Coronary artery (tissue), 2 donors: Measurements from ENCODE around the gene PTPRM.
A peak's percentile ranks its signal among the peaks of the same experiment; 100 is the strongest.

Experiments used
- DNase-seq: peaks from one replicate; pipeline ENCODE4 v3.0.0-alpha.2; 2017; ENCODE audit warnings: low spot score
- H3K27ac ChIP-seq, 2 donors: fragments of 200-600 bp; sonication (generic); one replicate each; pipeline ENCODE4 v1.5.1; 2016 to 2019
- H3K4me3 ChIP-seq: fragments of 200-600 bp; sonication (generic); 2 replicates; pipeline ENCODE4 v1.5.1; 2016; ENCODE audit warnings: mild to moderate bottlenecking, moderate library complexity
- TF ChIP-seq, protein P1 (sequence below): fragments of 200-600 bp; sonication (generic); IDR thresholded peaks from one replicate; pipeline ENCODE4 v1.5.1; 2019; ENCODE audit warnings: antibody characterized with exemption

The PTPRM gene

GRCh38 chr18:7566244-7566566 lies 911 bp upstream of the PTPRM start:
- Histone ChIP-seq H3K27ac (peak overlapping the region; percentile 90 to 98), H3K4me3 (peak overlapping the region; percentile 87)
- TF ChIP-seq, protein P1, sequence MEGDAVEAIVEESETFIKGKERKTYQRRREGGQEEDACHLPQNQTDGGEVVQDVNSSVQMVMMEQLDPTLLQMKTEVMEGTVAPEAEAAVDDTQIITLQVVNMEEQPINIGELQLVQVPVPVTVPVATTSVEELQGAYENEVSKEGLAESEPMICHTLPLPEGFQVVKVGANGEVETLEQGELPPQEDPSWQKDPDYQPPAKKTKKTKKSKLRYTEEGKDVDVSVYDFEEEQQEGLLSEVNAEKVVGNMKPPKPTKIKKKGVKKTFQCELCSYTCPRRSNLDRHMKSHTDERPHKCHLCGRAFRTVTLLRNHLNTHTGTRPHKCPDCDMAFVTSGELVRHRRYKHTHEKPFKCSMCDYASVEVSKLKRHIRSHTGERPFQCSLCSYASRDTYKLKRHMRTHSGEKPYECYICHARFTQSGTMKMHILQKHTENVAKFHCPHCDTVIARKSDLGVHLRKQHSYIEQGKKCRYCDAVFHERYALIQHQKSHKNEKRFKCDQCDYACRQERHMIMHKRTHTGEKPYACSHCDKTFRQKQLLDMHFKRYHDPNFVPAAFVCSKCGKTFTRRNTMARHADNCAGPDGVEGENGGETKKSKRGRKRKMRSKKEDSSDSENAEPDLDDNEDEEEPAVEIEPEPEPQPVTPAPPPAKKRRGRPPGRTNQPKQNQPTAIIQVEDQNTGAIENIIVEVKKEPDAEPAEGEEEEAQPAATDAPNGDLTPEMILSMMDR, result no peak
- DNase-seq, result no peak

- TF ChIP-seq, protein P1, result no peak
- Histone ChIP-seq H3K4me3 (peak overlapping the region; percentile 87), H3K27ac (peak overlapping the region; percentile 95 to 98)
- DNase-seq, result peak; percentile 83
Measured at GRCh38 chr18:7567474-7568425, 634 bp downstream of the PTPRM start.

GRCh38 chr18:7568426-7568825 lies 1.3 kb downstream of the PTPRM start:
- peak; percentile 75 for DNase-seq
- TF ChIP-seq, protein P1, result no peak
- Histone ChIP-seq H3K27ac (peak overlapping the region; percentile 95 to 98), H3K4me3 (peak overlapping the region; percentile 87)

- TF ChIP-seq, protein P1, result no peak
- H3K27ac ChIP-seq, result no peak overlapping the region
- no peak overlapping the region for H3K4me3 ChIP-seq
- DNase-seq, result no peak
Measured at GRCh38 chr18:7571626-7572025, 4.5 kb downstream of the PTPRM start.

DNA sequence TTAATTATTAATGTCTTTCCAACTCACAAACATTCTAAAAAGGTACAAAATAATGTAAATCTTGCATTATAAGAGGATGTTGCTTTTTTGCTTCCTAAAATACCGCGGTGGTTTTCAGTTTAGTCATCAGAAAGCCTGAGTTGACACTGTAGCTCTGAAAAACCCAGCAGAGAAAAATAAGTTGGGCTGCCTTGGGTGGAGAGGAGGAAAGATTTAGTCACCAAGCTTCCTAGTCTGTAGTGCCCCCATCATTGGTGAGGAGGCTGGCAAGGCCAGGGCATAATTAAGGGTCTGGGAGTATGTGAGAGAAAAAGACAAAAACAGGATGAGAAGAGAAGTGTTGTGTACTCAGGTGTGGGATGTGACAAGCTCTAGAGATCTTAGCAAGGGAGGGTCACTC lies 5.7 kb downstream of the PTPRM start:
- Histone ChIP-seq H3K4me3 (peak overlapping the region; percentile 22), H3K27ac (peak overlapping the region in 1 of 2 donors; percentile 53)
- no peak for DNase-seq
- TF ChIP-seq, protein P1, result no peak

DNA sequence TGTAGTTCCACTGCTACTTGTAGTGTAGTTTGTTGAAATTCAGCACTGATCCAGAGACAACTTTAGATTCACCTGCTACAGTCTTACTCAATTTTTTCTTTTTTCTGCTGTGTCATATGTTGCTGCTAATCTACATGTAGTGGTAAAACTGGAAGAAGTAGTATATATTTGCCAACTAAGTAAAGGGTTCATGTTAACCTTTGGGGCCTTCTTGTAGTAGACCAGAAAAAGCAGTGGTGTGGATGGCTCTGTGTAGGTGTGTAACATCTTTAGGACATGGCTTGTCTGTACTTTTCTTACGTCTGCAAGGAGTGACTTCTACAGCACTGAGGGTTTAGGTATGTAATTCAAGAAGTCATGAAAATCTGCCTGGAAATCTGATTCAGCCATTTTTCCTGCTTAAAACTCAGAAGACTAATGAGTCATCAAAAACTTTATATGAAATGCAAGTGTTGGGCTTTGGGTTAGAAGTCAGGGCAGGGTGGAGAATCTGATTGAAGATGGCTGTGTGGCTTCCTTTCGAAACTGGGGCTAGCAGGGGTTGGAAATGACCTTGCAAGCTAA lies 8.4 kb downstream of the PTPRM start:
- no peak overlapping the region for H3K27ac ChIP-seq
- no peak overlapping the region for H3K4me3 ChIP-seq
- DNase-seq, result no peak
- TF ChIP-seq, protein P1, result no peak

DNA sequence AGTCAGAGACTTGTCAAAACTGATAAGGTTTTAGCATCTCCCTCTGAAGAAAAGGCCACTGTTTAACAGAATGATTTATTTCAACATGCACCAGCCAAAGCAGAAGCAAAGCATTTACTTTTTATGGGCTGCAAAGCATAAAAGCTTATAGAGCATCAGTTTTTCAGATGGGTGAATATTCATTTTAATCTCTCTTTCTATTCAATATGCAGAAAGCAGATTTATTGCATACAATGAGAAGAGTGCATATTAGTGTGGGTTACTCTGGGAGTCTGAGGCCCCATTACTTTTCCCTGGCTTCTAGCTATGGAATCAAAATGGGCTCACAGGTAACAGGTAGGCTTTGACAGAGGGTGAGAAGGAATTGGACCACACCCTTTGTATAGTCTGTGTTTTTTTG lies 9.0 kb downstream of the PTPRM start:
- DNase-seq, result no peak
- TF ChIP-seq, protein P1, result no peak
- Histone ChIP-seq H3K4me3 (no peak overlapping the region), H3K27ac (no peak overlapping the region)
